K562 (cell line): ENCODE data around the gene UPF2. TPM values are rescaled to one million over a fixed set of nuclear protein-coding genes. Genes with fewer than 3 reads are reported as not detected.

Experiments
- C11orf30 ChIP-seq: fragments of 450-650 bp; IDR thresholded peaks from 2 replicates; pipeline ENCODE4 v1.6.1; 2016; ENCODE audit warnings: low read depth, mild to moderate bottlenecking
- CBX1 ChIP-seq: sonication (generic); IDR thresholded peaks from 2 replicates; pipeline ENCODE4 v1.6.1; 2016; ENCODE audit warnings: antibody characterized with exemption, low read depth, mild to moderate bottlenecking
- ETV1 ChIP-seq: fragments of 450-650 bp; conservative IDR thresholded peaks from 2 replicates; pipeline ENCODE4 v1.6.1; 2016; ENCODE audit warnings: missing genetic modification characterization, control low read depth, low read depth, missing compliant biosample characterization
- GTF2F1 ChIP-seq: IDR thresholded peaks from 2 replicates; pipeline ENCODE4 v1.6.1; 2011; ENCODE audit warnings: low read depth, low read length, improper control_type of control experiment
- ID3 ChIP-seq, 2 experiments: fragments of 250-450 bp in 1 of 2; fragments of 450-650 bp in 1 of 2; sonication (Bioruptor Pico) in 1 of 2; IDR thresholded peaks; 2 replicates each; pipeline versions ENCODE4 v1.6.1 to v1.8.0; 2016 to 2021; ENCODE audit warnings: mild to moderate bottlenecking in 2 of 2, moderate library complexity in 2 of 2, missing compliant biosample characterization in 1 of 2, missing genetic modification characterization in 1 of 2
- NR2C2 ChIP-seq, 2 experiments: fragments of 200-800 bp in 1 of 2; sonication (Bioruptor generic) in 1 of 2; sonication (generic) in 1 of 2; formaldehyde crosslinking in 1 of 2; IDR thresholded peaks; 2 replicates each; pipeline versions ENCODE4 v1.6.1 to v1.8.0; 2016 to 2022; ENCODE audit warnings: mild to moderate bottlenecking in 1 of 2, missing compliant biosample characterization in 1 of 2, missing genetic modification characterization in 1 of 2, missing genetic modification reagents in 1 of 2
- RB1 ChIP-seq: fragments of 450-650 bp; IDR thresholded peaks from 2 replicates; pipeline ENCODE4 v1.6.1; 2017; ENCODE audit warnings: low read depth, mild to moderate bottlenecking
- RFX5 ChIP-seq: IDR thresholded peaks from 2 replicates; pipeline ENCODE4 v1.6.1; 2011; ENCODE audit warnings: low read depth, mild to moderate bottlenecking, improper control_type of control experiment, low read length
- SLC30A9 ChIP-seq: fragments of 250-450 bp; sonication (Bioruptor Pico); IDR thresholded peaks from 2 replicates; pipeline ENCODE4 v1.8.0; 2022; ENCODE audit warnings: mild to moderate bottlenecking, moderate library complexity
- SMAD1 ChIP-seq: fragments of 150-350 bp; IDR thresholded peaks from 2 replicates; pipeline ENCODE4 v1.6.1; 2014; ENCODE audit warnings: low read length, low read depth; ENCODE audit not compliant: partially characterized antibody
- SRSF9 ChIP-seq: fragments of 200-400 bp; formaldehyde crosslinking; IDR thresholded peaks from 2 replicates; pipeline ENCODE4 v1.6.1; 2017; ENCODE audit warnings: low read depth, low read length, borderline replicate concordance
- TAL1 ChIP-seq: fragments of 450-650 bp; IDR thresholded peaks from 2 replicates; pipeline ENCODE4 v1.6.1; 2016; ENCODE audit warnings: mild to moderate bottlenecking
- TEAD1 ChIP-seq, 2 experiments: fragments of 450-650 bp in 1 of 2; sonication (generic) in 1 of 2; formaldehyde crosslinking; IDR thresholded peaks; 2 replicates each; pipeline versions ENCODE4 v1.4.0 to v1.8.0; 2020 to 2022; ENCODE audit warnings: mild to moderate bottlenecking in 2 of 2, missing genetic modification reagents in 1 of 2
- ZNF3 ChIP-seq: fragments of 250-450 bp; sonication (Bioruptor Pico); IDR thresholded peaks from 2 replicates; pipeline ENCODE4 v1.5.0; 2021; ENCODE audit warnings: mild to moderate bottlenecking, moderate library complexity
- polyA plus RNA-seq, 8 experiments: library from polyadenylated mRNA; depleted of rRNA in 4 of 8; stranded (reverse) in 5 of 8; unstranded in 3 of 8; fragments of >200 nt; fragmentation: Nextera tagmentation in 2 of 8; fragmentation: Illumina TruSeq in 1 of 8; extraction: Ambion mirVana in 2 of 8; extraction: Trizol in 1 of 8; gene quantifications; 2 replicates each; pipeline versions ENCODE4 v1.2.1 to v1.2.3, GENCODE V29; 2011 to 2014; ENCODE audit warnings: inconsistent platforms in 1 of 8, missing spikeins in 1 of 8
- total RNA-seq, 7 experiments: library from RNA; depleted of rRNA in 6 of 7; stranded (reverse); fragments of >200 nt in 6 of 7; fragmentation: Illumina TruSeq in 2 of 7; extraction: Trizol in 2 of 7; gene quantifications; 2 replicates each; pipeline versions ENCODE4 v1.2.1 to v1.2.3, GENCODE V29; 2011 to 2021; ENCODE audit warnings: low replicate concordance in 1 of 7
- TF ChIP-seq, protein P1 (sequence below): sonication (generic); formaldehyde crosslinking; IDR thresholded peaks from 2 replicates; pipeline ENCODE4 v1.8.0; 2022; ENCODE audit warnings: mild to moderate bottlenecking, missing genetic modification reagents
- TF ChIP-seq, protein P2 (sequence below): fragments of 450-650 bp; formaldehyde crosslinking; conservative IDR thresholded peaks from 2 replicates; pipeline ENCODE4 v1.4.0; 2022; ENCODE audit warnings: mild to moderate bottlenecking, missing genetic modification characterization

The UPF2 gene
- total and polyA plus RNA-seq, 9 of the 15 experiments (the other 6 are each of a cell fraction or from before 2014, with no cell fraction given): 13.9 to 37.7 (median 23.7) TPM

DNA sequence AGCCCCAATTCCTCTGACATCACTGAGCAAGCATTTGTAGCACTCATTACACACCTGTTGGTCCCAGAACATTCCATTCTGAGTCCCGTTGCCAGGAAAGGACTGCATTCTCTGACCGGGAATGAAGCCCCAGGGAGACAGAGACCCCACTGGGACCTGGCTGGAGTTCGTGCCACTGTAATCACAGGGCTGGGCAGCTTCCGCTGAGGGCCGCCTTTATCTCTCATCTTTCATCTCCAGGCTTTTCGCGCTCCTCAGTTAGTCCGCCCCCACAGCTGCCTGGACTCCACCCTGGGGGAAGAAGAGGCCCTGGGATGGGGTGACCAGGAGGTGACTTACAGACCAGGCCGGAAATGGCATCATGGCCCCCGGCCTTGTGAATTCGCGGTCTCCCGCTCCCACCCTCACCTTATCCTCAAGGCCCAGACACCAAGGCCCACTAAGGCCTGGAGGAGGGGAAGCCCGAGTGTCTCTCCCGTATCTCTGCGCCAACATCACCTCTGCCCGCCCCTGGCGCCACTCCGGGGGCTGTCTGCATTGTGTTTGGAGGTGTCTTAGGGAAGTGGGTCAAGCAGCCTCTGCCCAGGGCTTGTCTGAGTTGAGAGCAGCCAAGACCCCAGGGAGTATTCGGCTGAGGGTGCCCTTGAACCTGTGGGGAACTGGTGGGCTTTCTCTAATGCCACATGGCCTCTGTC lies 144.1 kb downstream of the UPF2 start (continued):
- TF ChIP-seq C11orf30 (no peak), CBX1 (0 out of 2 replicates have a peak, but pooled peaks have one; percentile 7), SLC30A9 (CRISPR knock-in tag) (no peak), NR2C2 (CRISPR knock-in tag; IDR thresholded peaks at IDR 0.05) (no peak), NR2C2 (tag; IDR thresholded peaks at IDR 0.05) (peak; percentile 83), SMAD1 (peak; percentile 90), ID3 (CRISPR knock-in tag; IDR thresholded peaks at IDR 0.05) (no peak), ID3 (tag; IDR thresholded peaks at IDR 0.05) (peak; percentile 74; the same call in 1 of the 2 replicates), RFX5 (no peak), TEAD1 (CRISPR knock-in tag; IDR thresholded peaks at IDR 0.05) (peak in 1 of 2 experiments; percentile 92; a peak in 2 of 4 replicates), TAL1 (peak; percentile 64), ETV1 (peak; percentile 93), SRSF9 (no peak), ZNF3 (no peak), RB1 (peak; percentile 58; the same call in 1 of the 2 replicates), GTF2F1 (peak; percentile 83)
- TF ChIP-seq, protein P1, sequence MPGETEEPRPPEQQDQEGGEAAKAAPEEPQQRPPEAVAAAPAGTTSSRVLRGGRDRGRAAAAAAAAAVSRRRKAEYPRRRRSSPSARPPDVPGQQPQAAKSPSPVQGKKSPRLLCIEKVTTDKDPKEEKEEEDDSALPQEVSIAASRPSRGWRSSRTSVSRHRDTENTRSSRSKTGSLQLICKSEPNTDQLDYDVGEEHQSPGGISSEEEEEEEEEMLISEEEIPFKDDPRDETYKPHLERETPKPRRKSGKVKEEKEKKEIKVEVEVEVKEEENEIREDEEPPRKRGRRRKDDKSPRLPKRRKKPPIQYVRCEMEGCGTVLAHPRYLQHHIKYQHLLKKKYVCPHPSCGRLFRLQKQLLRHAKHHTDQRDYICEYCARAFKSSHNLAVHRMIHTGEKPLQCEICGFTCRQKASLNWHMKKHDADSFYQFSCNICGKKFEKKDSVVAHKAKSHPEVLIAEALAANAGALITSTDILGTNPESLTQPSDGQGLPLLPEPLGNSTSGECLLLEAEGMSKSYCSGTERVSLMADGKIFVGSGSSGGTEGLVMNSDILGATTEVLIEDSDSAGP: no peak
- TF ChIP-seq, protein P2, sequence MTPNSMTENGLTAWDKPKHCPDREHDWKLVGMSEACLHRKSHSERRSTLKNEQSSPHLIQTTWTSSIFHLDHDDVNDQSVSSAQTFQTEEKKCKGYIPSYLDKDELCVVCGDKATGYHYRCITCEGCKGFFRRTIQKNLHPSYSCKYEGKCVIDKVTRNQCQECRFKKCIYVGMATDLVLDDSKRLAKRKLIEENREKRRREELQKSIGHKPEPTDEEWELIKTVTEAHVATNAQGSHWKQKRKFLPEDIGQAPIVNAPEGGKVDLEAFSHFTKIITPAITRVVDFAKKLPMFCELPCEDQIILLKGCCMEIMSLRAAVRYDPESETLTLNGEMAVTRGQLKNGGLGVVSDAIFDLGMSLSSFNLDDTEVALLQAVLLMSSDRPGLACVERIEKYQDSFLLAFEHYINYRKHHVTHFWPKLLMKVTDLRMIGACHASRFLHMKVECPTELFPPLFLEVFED: peak; percentile 66; the same call in 1 of the 2 replicates
